ENCODE results near the gene RCAN2. TPM values are rescaled to one million over a fixed set of nuclear protein-coding genes. Genes with fewer than 3 reads are reported as not detected.

The RCAN2 gene
- total RNA-seq, 1 experiment from 2014 or later: 0.44 TPM

DNA sequence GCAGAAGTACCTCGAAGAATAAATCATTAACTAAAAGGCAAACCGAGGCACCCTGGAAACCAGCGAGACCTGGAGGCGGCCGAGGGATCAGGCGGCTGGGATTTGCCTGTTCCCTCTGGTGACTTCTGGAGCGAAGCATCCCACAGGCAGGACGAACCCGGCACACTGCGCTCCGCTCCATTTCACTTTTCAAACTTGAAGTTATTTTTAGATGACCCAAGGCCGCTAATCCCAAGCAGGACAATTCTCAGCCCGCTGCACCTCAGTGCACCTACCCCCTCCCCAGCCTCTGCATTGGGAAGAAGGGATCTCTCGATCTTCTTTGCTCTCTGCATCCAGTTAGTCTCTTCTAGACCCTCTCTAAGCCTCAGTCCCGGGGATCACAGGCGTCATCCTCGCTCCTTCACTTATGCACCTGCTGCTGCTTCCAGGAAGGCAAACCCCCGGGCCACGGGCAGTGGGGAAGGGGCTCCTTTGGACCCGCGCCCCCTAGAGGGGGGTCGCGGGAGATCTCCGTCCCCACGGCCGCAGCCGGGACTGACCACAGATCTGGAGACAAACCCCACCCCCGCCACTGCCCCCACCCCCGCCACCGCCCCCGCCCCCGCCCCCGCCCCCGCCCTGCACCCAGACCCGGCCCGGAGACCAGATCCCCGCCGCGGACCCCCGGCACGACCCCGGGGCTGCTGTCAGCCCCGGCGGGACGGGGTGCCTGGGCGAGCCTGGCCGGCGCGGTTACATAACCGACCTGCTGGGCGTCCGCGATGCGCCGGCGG lies 636 bp downstream of the RCAN2 start:
- H3K9me3 ChIP-seq (ENCODE audit: insufficient read depth, low read depth): no peaks in the 10 kb centered on the region
- H3K4me2 ChIP-seq: peak overlapping the region; percentile 98
- H3K27ac ChIP-seq: no peak overlapping the region
- no peaks in the 10 kb centered on the region for H3K79me2 ChIP-seq (ENCODE audit: low read depth)
- no peaks in the 10 kb centered on the region for H4K20me1 ChIP-seq (ENCODE audit: insufficient read depth)
- H2AFZ ChIP-seq: no peak overlapping the region
- no peaks in the 10 kb centered on the region for H3K36me3 ChIP-seq (ENCODE audit: low read depth)
- intact Hi-C loops (cut with micrococcal nuclease; ENCODE audit: unreplicated experiment): no loop called here
- H3K9me2 ChIP-seq (ENCODE audit: insufficient read depth): peaks cover 4% of the 10 kb centered on the region; the same call in 1 of the 2 replicates
- DNase-seq: peak in 1 of 2 experiments; percentile 1
- TF ChIP-seq, protein P1, sequence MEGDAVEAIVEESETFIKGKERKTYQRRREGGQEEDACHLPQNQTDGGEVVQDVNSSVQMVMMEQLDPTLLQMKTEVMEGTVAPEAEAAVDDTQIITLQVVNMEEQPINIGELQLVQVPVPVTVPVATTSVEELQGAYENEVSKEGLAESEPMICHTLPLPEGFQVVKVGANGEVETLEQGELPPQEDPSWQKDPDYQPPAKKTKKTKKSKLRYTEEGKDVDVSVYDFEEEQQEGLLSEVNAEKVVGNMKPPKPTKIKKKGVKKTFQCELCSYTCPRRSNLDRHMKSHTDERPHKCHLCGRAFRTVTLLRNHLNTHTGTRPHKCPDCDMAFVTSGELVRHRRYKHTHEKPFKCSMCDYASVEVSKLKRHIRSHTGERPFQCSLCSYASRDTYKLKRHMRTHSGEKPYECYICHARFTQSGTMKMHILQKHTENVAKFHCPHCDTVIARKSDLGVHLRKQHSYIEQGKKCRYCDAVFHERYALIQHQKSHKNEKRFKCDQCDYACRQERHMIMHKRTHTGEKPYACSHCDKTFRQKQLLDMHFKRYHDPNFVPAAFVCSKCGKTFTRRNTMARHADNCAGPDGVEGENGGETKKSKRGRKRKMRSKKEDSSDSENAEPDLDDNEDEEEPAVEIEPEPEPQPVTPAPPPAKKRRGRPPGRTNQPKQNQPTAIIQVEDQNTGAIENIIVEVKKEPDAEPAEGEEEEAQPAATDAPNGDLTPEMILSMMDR (conservative IDR thresholded peaks at IDR 0.05): peak; percentile 61
- TF ChIP-seq EZH2 (IDR thresholded peaks at IDR 0.05; ENCODE audit: low read depth): no peak
- H3F3A ChIP-seq (ENCODE audit: insufficient read depth, low read depth): no peaks in the 10 kb centered on the region; the same call in 1 of the 2 replicates
- 0 out of 2 replicates have a peak, but pooled peaks cover 6% of the 10 kb centered on the region for H3K4me1 ChIP-seq (replicated peaks; ENCODE audit: insufficient read depth)
- peak overlapping the region; percentile 75; the same call in 1 of the 2 replicates for H3K4me3 ChIP-seq
- POLR2A ChIA-PET (ENCODE audit: unreplicated experiment): no interaction called here
- peaks cover 24% of the 10 kb centered on the region for H3K27me3 ChIP-seq (ENCODE audit: insufficient read depth, low read depth)
- BruUV-seq (replicated peaks): no TSS peak
- CTCF ChIA-PET: interaction anchor here (0.6 kb wide), 1 partner anchor 513 kb away, joined by 8 read pairs; no protein-coding TSS in a partner anchor

DNA sequence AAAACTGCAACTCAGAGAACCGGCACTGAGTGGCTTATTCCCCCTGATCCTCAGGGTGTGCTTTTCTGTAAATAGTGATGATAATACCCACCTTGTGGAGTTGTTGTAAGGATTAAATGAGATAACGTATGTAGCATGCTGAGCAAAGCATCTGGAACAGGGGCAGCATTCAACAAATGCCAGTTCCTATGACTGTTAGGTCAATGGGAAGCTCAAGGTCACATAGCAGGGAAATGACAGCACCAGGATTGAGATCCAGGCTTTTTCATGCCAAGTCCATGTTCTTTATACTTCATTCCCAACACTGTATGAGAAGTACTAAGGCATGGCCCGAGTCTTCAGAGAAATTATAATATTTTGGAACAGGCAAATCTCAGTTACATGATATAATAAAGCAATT lies 5.1 kb downstream of the RCAN2 start:
- Histone ChIP-seq H3K79me2 (ENCODE audit: low read depth) (no peaks in the 10 kb centered on the region), H3K27ac (no peak overlapping the region), H3K9me2 (ENCODE audit: insufficient read depth) (no peaks in the 10 kb centered on the region), H3K36me3 (ENCODE audit: low read depth) (no peaks in the 10 kb centered on the region), H2AFZ (no peak overlapping the region), H3K4me3 (no peak overlapping the region), H3K4me2 (no peak overlapping the region), H3F3A (ENCODE audit: insufficient read depth, low read depth) (no peaks in the 10 kb centered on the region; the same call in 1 of the 2 replicates), H4K20me1 (ENCODE audit: insufficient read depth) (no peaks in the 10 kb centered on the region), H3K9me3 (ENCODE audit: insufficient read depth, low read depth) (no peaks in the 10 kb centered on the region), H3K27me3 (ENCODE audit: insufficient read depth, low read depth) (peaks cover 24% of the 10 kb centered on the region), H3K4me1 (replicated peaks; ENCODE audit: insufficient read depth) (0 out of 2 replicates have a peak, but pooled peaks cover 6% of the 10 kb centered on the region)
- ChIA-PET CTCF (no interaction called here), POLR2A (ENCODE audit: unreplicated experiment) (no interaction called here)
- TF ChIP-seq, protein P1 (conservative IDR thresholded peaks at IDR 0.05): no peak
- no peak for TF ChIP-seq EZH2 (IDR thresholded peaks at IDR 0.05; ENCODE audit: low read depth)
- intact Hi-C loops (cut with micrococcal nuclease; ENCODE audit: unreplicated experiment): no loop called here
- no TSS peak for BruUV-seq (replicated peaks)
- DNase-seq: no peak

- Histone ChIP-seq H3K4me3 (no peak overlapping the region), H3K4me2 (no peak overlapping the region), H3K36me3 (ENCODE audit: low read depth) (no peaks in the 10 kb centered on the region), H3K79me2 (ENCODE audit: low read depth) (no peaks in the 10 kb centered on the region), H3K9me3 (ENCODE audit: insufficient read depth, low read depth) (no peaks in the 10 kb centered on the region), H2AFZ (no peak overlapping the region), H3K27ac (no peak overlapping the region), H3K27me3 (ENCODE audit: insufficient read depth, low read depth) (peaks cover 10% of the 10 kb centered on the region), H4K20me1 (ENCODE audit: insufficient read depth) (no peaks in the 10 kb centered on the region), H3F3A (ENCODE audit: insufficient read depth, low read depth) (no peaks in the 10 kb centered on the region), H3K9me2 (ENCODE audit: insufficient read depth) (no peaks in the 10 kb centered on the region), H3K4me1 (replicated peaks; ENCODE audit: insufficient read depth) (no peaks in the 10 kb centered on the region)
- ChIA-PET CTCF (no interaction called here), POLR2A (ENCODE audit: unreplicated experiment) (interaction anchor here (0.6 kb wide), 1 partner anchor 73 kb away, joined by 6 read pairs; no protein-coding TSS in a partner anchor)
- BruUV-seq (replicated peaks): no TSS peak
- TF ChIP-seq, protein P1 (conservative IDR thresholded peaks at IDR 0.05): no peak
- no peak for DNase-seq
- intact Hi-C loops (cut with micrococcal nuclease; ENCODE audit: unreplicated experiment): no loop called here
Observed at GRCh38 chr6:46484081-46484820, 7.0 kb downstream of the RCAN2 start.

Measured in PC-9 (cell line).